SJSA1 (cell line): ENCODE data around the gene CRLF2. TPM values are rescaled to one million over a fixed set of nuclear protein-coding genes. Genes with fewer than 3 reads are reported as not detected.
"Not testable (repeated sequence)": the region's sequence is repeated elsewhere in the genome, so short reads cannot be mapped to it uniquely, and the experiment has no call there.

ENCODE experiments used
- DNase-seq, 2 experiments: peaks; one replicate each; pipeline ENCODE4 v3.0.0-alpha.2; 2015 to 2020; ENCODE audit warnings: low spot score in 2 of 2, low read depth in 1 of 2
- H3K27ac ChIP-seq: fragments of 250-450 bp; sonication (Bioruptor Pico); 2 replicates; pipeline ENCODE4 v1.5.1; 2020; ENCODE audit warnings: mild to moderate bottlenecking, moderate library complexity
- H3K27me3 ChIP-seq: fragments of 250-450 bp; sonication (Bioruptor Pico); replicated peaks from 2 replicates; pipeline ENCODE4 v1.5.1; 2020; ENCODE audit warnings: mild to moderate bottlenecking, moderate library complexity
- H3K36me3 ChIP-seq: fragments of 250-450 bp; sonication (Bioruptor Pico); 2 replicates; pipeline ENCODE4 v1.5.1; 2020; ENCODE audit warnings: mild to moderate bottlenecking
- H3K4me1 ChIP-seq: fragments of 250-450 bp; sonication (Bioruptor Pico); replicated peaks from 2 replicates; pipeline ENCODE4 v1.6.1; 2021; ENCODE audit warnings: mild to moderate bottlenecking
- H3K4me3 ChIP-seq: fragments of 250-450 bp; sonication (Bioruptor Pico); 2 replicates; pipeline ENCODE4 v1.5.1; 2020; ENCODE audit warnings: mild to moderate bottlenecking
- H3K9me3 ChIP-seq: fragments of 250-450 bp; sonication (Bioruptor Pico); replicated peaks from 2 replicates; pipeline ENCODE4 v1.5.1; 2020; ENCODE audit warnings: mild to moderate bottlenecking
- total RNA-seq: library from RNA; depleted of rRNA; stranded (reverse); fragments of >200 nt; shearing (Covaris generic); gene quantifications from 2 replicates; pipeline ENCODE4 v1.2.3, GENCODE V29; 2014

Gene CRLF2
- total RNA-seq, 1 experiment from 2014 or later = not detected

DNA sequence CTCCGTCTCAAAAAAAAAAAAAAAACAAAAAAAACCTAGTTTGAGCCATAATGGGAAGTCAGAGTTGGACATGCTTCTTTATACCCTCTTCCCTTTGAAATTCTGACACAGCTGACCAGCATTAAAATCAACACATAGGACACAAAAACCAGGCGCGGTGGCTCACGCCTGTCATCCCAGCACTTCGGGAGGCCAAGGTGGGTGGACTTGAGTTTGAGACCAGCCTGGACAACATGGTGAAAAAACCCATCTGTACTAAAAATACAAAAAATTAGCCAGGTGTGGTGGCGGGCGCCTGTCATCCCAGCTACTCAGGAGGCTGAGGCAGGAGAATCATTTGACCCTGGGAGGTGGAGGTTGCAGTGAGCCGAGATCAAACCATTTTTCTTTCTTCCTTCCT, 20.3 kb downstream of the CRLF2 start:
- H3K9me3 ChIP-seq, H3K4me3 ChIP-seq, H3K4me1 ChIP-seq, H3K27ac ChIP-seq, DNase-seq, H3K36me3 ChIP-seq, H3K27me3 ChIP-seq: not testable (repeated sequence)

DNA sequence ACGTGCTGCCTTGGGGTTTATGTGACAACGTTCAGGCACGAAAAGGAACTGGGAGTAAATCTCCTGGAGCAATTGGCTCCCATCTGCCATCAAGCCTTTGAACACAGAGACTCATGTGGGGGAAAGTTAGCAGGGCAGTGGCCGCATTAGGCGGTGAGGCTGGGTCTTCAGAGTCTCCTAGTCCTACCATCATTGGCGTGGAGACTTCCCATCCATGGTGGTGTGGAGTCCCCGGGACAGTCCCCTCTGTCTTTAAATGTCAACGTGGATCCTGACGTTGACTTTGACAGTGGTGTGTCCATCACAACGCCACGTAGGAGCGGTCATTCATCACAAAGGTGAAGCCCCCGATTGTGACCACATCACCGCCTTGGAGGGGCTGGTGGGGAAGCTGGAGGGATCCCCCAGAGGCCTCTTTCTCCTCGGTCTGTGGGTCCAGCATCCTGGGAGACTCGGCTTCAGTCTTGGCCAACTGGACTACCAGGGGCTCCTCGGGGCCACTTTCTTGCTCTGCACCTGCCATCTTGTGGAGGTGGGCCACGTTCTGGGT, 21.8 kb downstream of the CRLF2 start:
- H3K4me1 ChIP-seq = no peaks in the 10 kb centered on the region

DNA sequence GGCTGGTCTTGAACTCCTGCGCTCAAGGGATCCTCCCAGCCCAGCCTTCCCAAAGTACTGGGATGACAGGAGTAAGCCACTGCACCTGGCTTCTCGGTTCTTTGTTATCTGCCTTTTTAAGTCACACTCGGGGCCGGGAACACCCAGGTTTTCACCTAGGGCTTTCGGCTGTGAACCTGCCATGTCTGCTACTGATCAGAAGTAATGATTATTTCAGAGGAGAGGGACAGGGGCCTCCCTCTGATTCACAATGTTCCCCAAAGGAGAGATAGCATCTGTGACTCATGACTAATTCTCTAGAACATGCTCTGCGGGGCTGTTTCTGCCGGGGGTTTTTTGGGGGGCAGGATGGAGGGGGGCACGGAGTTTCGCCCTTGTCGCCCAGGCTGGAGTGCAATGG, 26.9 kb downstream of the CRLF2 start:
- no peaks in the 10 kb centered on the region for H3K4me1 ChIP-seq
- H3K9me3 ChIP-seq = peaks cover 3% of the 10 kb centered on the region
- H3K4me3 ChIP-seq = no peak overlapping the region
- H3K27ac ChIP-seq = no peak overlapping the region
- no peaks in the 10 kb centered on the region for H3K27me3 ChIP-seq
- H3K36me3 ChIP-seq = no peaks in the 10 kb centered on the region
- peak in 1 of 2 experiments; percentile 18 for DNase-seq

More for the DNA sequence above, 21.8 kb downstream of the CRLF2 start:
- H3K27me3 ChIP-seq = no peaks in the 10 kb centered on the region
- H3K36me3 ChIP-seq = no peaks in the 10 kb centered on the region
- DNase-seq = peak in 1 of 2 experiments; percentile 25
- H3K27ac ChIP-seq = no peak overlapping the region
- H3K4me3 ChIP-seq = no peak overlapping the region
- H3K9me3 ChIP-seq = peaks cover 3% of the 10 kb centered on the region; the same call in 1 of the 2 replicates

GRCh38 chrX:1182211-1182610, 30.2 kb downstream of the CRLF2 start:
- Histone ChIP-seq H3K9me3 (peaks cover 3% of the 10 kb centered on the region), H3K4me3 (no peak overlapping the region), H3K27ac (no peak overlapping the region), H3K36me3 (no peaks in the 10 kb centered on the region), H3K27me3 (no peaks in the 10 kb centered on the region), H3K4me1 (no peaks in the 10 kb centered on the region)
- DNase-seq = peak in 1 of 2 experiments; percentile 30

DNA sequence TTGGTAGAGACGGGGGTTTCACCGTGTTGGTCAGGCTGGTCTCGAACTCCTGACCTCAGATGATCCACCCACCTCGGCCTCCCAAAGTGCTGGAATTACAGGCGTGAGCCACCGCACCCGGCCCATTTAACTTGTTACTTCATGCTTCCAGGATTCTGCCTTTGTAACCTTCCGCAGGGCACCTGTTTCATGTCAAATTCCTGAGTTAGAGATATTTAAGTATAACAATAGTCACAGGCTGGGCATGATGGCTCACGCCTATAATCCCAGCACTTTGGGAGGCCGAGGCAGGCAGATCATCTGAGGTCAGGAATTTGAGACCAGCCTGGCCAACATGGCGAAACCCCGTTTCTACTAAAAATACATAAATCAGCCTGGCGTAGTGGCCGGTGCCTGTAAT, 30.8 kb downstream of the CRLF2 start:
- DNase-seq = peak in 1 of 2 experiments; percentile 2
- not testable (repeated sequence) for H3K27me3 ChIP-seq, H3K4me3 ChIP-seq, H3K27ac ChIP-seq, H3K9me3 ChIP-seq, H3K36me3 ChIP-seq, H3K4me1 ChIP-seq

GRCh38 chrX:1181170-1181569, 31.3 kb downstream of the CRLF2 start:
- no peak overlapping the region for H3K27ac ChIP-seq
- peaks cover 3% of the 10 kb centered on the region for H3K9me3 ChIP-seq
- H3K4me1 ChIP-seq = no peaks in the 10 kb centered on the region
- H3K36me3 ChIP-seq = no peaks in the 10 kb centered on the region
- no peak overlapping the region for H3K4me3 ChIP-seq
- H3K27me3 ChIP-seq = no peaks in the 10 kb centered on the region
- DNase-seq = peak in 1 of 2 experiments; percentile 22

DNA sequence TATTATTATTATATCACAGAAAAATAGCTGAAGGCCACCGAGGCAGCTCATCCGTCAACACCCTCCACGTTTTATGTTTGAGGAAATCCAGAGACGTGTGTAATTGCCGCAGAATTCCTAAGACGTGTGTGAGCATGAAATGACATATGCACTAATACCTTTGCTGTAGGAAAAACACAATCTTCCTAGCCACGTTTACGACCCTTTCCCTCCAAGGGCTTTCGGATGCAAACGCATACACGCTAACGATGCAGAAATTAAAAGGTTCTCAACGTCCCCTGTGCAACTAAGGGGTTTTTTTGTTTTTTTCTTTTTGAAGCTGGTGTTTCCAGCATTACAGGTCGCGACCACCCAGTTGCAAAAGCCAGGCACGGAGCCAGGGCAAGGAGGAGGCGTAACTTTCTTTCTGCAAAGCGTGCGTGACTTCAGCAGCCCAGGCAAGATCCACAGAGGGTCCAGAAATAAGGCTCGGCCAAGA, 33.8 kb downstream of the CRLF2 start:
- H3K27ac ChIP-seq = no peak overlapping the region
- H3K4me3 ChIP-seq = peak overlapping the region; percentile 14; the same call in 1 of the 2 replicates
- H3K9me3 ChIP-seq = peaks cover 3% of the 10 kb centered on the region
- peak; percentile 23 to 30 for DNase-seq
- no peaks in the 10 kb centered on the region for H3K4me1 ChIP-seq
- no peaks in the 10 kb centered on the region for H3K36me3 ChIP-seq
- no peaks in the 10 kb centered on the region for H3K27me3 ChIP-seq

DNA sequence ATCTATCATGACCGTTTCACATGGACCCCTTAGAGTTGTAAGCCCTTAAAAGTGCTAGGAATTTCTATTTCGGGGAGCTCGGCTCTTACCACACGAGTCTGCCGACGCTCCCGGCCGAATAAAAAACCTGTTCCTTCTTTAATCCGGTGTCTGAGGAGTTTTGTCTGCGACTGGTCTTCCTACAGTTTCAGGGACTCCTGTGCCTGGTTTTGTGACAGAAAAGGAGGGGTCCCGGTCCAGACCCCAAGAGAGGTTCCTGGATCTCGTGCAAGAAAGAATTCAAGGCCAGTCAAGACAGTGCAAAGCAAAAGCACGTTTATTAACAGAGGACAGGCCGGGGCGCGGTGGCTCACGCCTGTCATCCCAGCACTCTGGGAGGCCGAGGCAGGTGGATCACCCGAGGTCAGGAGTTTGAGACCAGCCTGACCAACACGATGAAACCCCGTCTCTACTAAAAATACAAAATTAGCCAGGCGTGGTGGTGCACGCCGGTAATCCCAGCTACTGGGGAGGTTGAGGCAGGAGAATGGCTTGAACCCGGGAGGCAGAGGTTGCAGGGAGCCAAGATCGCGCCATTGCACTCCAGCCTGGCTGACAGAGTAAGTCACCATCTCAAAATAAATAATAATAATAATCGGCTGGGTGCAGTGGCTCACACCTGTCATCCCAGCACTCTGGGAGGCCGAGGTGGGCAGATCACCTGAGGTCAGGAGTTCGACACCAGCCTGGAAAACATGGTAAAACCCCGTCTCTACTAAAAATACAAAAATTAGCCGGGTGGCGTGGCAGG, 35.7 kb downstream of the CRLF2 start:
- H3K36me3 ChIP-seq, H3K27ac ChIP-seq, H3K27me3 ChIP-seq, H3K9me3 ChIP-seq, H3K4me3 ChIP-seq, H3K4me1 ChIP-seq: not testable (repeated sequence)
- DNase-seq = peak in 1 of 2 experiments; percentile 20

GRCh38 chrX:1174609-1175545, 37.6 kb downstream of the CRLF2 start:
- DNase-seq = peak in 1 of 2 experiments; percentile 11
- not testable (repeated sequence) for H3K4me1 ChIP-seq, H3K9me3 ChIP-seq, H3K36me3 ChIP-seq, H3K27ac ChIP-seq, H3K27me3 ChIP-seq, H3K4me3 ChIP-seq

DNA sequence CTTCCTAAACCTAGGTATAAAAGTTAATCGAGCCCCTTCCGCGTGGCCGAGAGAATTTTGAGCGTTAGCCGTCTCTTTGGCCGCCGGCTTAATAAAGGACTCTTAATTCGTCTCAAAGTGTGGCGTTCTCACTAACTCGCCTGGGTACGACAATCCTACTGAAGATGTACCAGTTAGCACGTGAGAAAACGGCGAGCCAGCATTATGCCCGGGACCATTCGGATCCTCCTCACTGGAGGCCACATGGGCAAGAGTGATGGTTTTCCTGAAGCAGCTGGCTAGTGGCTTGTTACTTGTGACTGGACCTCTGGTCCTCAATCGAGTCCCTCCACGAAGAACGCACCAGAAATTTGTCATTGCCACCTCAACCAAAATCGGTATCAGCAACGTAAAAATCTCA, 39.0 kb downstream of the CRLF2 start:
- not testable (repeated sequence) for H3K4me1 ChIP-seq

DNA sequence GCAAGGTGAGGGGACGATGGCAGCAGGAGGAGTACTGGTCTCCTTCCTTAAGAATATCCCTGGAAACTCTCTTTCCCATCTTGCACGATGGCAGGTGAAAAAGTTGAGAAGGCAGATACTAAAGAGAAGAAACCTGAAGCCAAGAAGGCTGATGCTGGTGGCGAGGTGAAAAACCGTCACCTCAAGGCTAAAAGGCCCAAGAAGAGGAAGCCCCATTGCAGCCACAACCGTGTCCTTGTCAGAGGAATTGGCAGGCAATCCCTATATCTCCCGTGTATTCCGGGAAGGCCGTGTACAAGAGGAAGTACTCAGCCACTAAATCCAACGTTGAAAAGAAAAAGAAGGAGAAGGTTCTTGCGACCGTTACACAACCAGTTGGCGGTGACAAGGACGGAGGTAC, 40.0 kb downstream of the CRLF2 start:
- no peaks in the 10 kb centered on the region for H3K27me3 ChIP-seq
- no peaks in the 10 kb centered on the region for H3K36me3 ChIP-seq
- DNase-seq = peak in 1 of 2 experiments; percentile 14
- no peaks in the 10 kb centered on the region for H3K4me1 ChIP-seq
- H3K9me3 ChIP-seq = no peaks in the 10 kb centered on the region; the same call in none of the 2 replicates
- no peak overlapping the region for H3K4me3 ChIP-seq
- H3K27ac ChIP-seq = no peak overlapping the region

More for the DNA sequence above, 39.0 kb downstream of the CRLF2 start:
- H3K4me3 ChIP-seq, H3K36me3 ChIP-seq, H3K27me3 ChIP-seq, H3K27ac ChIP-seq, H3K9me3 ChIP-seq: not testable (repeated sequence)
- DNase-seq = peak in 1 of 2 experiments; percentile 25

GRCh38 chrX:1171915-1172314, 40.5 kb downstream of the CRLF2 start:
- H3K4me1 ChIP-seq = not testable (repeated sequence)

DNA sequence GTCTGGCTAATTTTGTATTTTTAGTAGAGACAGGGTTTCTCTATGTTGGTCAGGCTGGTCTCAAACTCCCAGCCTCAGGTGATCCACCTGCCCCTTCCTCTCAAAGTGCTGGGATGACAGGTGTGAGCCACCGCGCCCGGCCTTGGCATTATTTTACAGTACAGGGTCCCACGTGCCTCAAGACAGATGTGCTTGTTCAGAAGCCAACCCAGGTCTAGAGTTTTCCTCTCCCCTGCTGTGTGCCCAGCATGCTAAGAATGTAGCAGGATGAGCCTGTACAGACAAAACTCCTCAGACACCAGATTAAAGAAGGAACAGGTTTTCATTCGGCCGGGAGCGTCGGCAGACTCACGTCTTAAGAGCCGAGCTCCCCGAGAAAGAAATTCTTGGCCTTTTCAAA, 42.2 kb downstream of the CRLF2 start:
- Histone ChIP-seq H3K27me3 (no peaks in the 10 kb centered on the region), H3K4me1 (no peaks in the 10 kb centered on the region), H3K36me3 (no peaks in the 10 kb centered on the region), H3K4me3 (no peak overlapping the region), H3K27ac (no peak overlapping the region), H3K9me3 (no peaks in the 10 kb centered on the region; the same call in 1 of the 2 replicates)
- peak in 1 of 2 experiments; percentile 12 for DNase-seq

More at GRCh38 chrX:1171915-1172314, 40.5 kb downstream of the CRLF2 start:
- not testable (repeated sequence) for H3K27me3 ChIP-seq, H3K27ac ChIP-seq, H3K9me3 ChIP-seq, H3K36me3 ChIP-seq, H3K4me3 ChIP-seq
- peak in 1 of 2 experiments; percentile 13 for DNase-seq
